Kidney (tissue), 14 donors: Measurements from ENCODE around the gene ZDHHC1. TPM values are rescaled to one million over a fixed set of nuclear protein-coding genes. Genes with fewer than 3 reads are reported as not detected.

Source experiments
- DNase-seq, 5 donors: peaks; one replicate each; pipeline ENCODE4 v3.0.0-alpha.2; 2013 to 2020
- FAIRE-seq: peaks from 2 replicates; lab custom pipeline; 2012; peaks lifted over from hg19 to GRCh38; lab: Jason Lieb, UNC
- H3K27ac ChIP-seq, 2 donors: one replicate each; pipeline ENCODE4 v1.7.0; 2013; ENCODE audit warnings: low read depth in 2 of 2, low read length in 2 of 2, inconsistent platforms in 1 of 2
- H3K27me3 ChIP-seq: one replicate; pipeline ENCODE4 v1.7.1; 2013; ENCODE audit warnings: low read length, inconsistent platforms; ENCODE audit not compliant: control insufficient read depth, insufficient read depth
- H3K36me3 ChIP-seq, 3 donors: one replicate each; pipeline versions ENCODE4 v1.7.0 to v1.7.1; 2013; ENCODE audit warnings: low read length in 3 of 3, control low read depth in 1 of 3, inconsistent platforms in 1 of 3; ENCODE audit not compliant: insufficient read depth in 3 of 3, control insufficient read depth in 2 of 3
- H3K4me1 ChIP-seq, 3 donors: one replicate each; pipeline versions ENCODE4 v1.7.0 to v1.7.1; 2013; ENCODE audit warnings: low read length in 3 of 3, inconsistent platforms in 1 of 3, low read depth in 1 of 3; ENCODE audit not compliant: control insufficient read depth in 2 of 3, insufficient read depth in 2 of 3
- H3K4me3 ChIP-seq, 3 donors: one replicate each; pipeline versions ENCODE4 v1.7.0 to v1.8.1; 2013; ENCODE audit warnings: low read length in 3 of 3, control low read depth in 1 of 3, inconsistent platforms in 1 of 3
- H3K9ac ChIP-seq, 3 donors: one replicate each; pipeline versions ENCODE4 v1.7.0 to v1.7.1; 2013; ENCODE audit warnings: low read length in 3 of 3, control low read depth in 1 of 3, inconsistent platforms in 1 of 3
- H3K9me3 ChIP-seq, 3 donors: one replicate each; pipeline versions ENCODE4 v1.7.0 to v1.7.1; 2013; ENCODE audit warnings: low read length in 3 of 3, control low read depth in 1 of 3, inconsistent platforms in 1 of 3; ENCODE audit not compliant: control insufficient read depth in 2 of 3, insufficient read depth in 1 of 3
- CTCF ChIP-seq: IDR thresholded peaks from 3 replicates; pipeline ENCODE4 v1.5.1; 2012; ENCODE audit warnings: mild to moderate bottlenecking, moderate library complexity, borderline replicate concordance; ENCODE audit not compliant: insufficient read depth; ENCODE audit errors: extremely low read depth
- intact Hi-C: fragments of 100-400 bp; cut with DNase I; formaldehyde crosslinking; loops from one replicate; pipeline ENCODE4 v1.11.1; 2022
- polyA plus RNA-seq: library from polyadenylated mRNA; stranded (reverse); fragments of 350-450 nt; fragmentation: Illumina TruSeq; extraction: RNeasy Lipid Tissue Mini Kit (QIAGEN cat#74804); gene quantifications from one replicate; pipeline ENCODE4 v1.2.3, GENCODE V29; 2014; ENCODE audit warnings: low read depth, low replicate concordance; ENCODE audit not compliant: insufficient read depth
- total RNA-seq: library from RNA; stranded (reverse); fragmentation: NEBNext Ultra II Directional; extraction: Animal tissue kit (Norgen Biotek cat#: 25700); gene quantifications from one replicate; pipeline ENCODE4 v1.2.1, GENCODE V29; 2021
- donor health status: control.
- donor health status: control.
- donor health status: control.
- donor health status: control.
- donor health status: control.
- donor health status: DM: yes; HTN: yes; CAD: no.
- donor health status: Normal renal cell carcinoma (clear cell type).

Gene ZDHHC1
- total and polyA plus RNA-seq, 2 donors from 2014 or later = 14.6 to 23.6 TPM

- peak overlapping the region; percentile 80 to 86 for H3K27ac ChIP-seq
- no peaks in the 10 kb centered on the region for H3K27me3 ChIP-seq
- FAIRE-seq (no peak), DNase-seq (no peak)
- no peak for TF ChIP-seq CTCF
- no peak overlapping the region for H3K4me3 ChIP-seq
- intact Hi-C loops = no loop called here
- H3K9ac ChIP-seq = no peak overlapping the region
- H3K36me3 ChIP-seq = no peaks in the 10 kb centered on the region
- peaks cover 0 to 12% (median 3%) of the 10 kb centered on the region in 3 donors for H3K4me1 ChIP-seq
- no peaks in the 10 kb centered on the region for H3K9me3 ChIP-seq
These were observed 12.2 kb downstream of the ZDHHC1 start for GRCh38 chr16:67403976-67404555.

GRCh38 chr16:67400901-67401300, 15.4 kb downstream of the ZDHHC1 start:
- intact Hi-C loops = no loop called here
- DNase-seq (no peak), FAIRE-seq (no peak)
- no peak overlapping the region for H3K9ac ChIP-seq
- H3K4me1 ChIP-seq = peaks cover 0 to 28% (median 3%) of the 10 kb centered on the region in 3 donors
- H3K36me3 ChIP-seq = no peaks in the 10 kb centered on the region
- H3K9me3 ChIP-seq = no peaks in the 10 kb centered on the region
- no peaks in the 10 kb centered on the region for H3K27me3 ChIP-seq
- no peak overlapping the region for H3K27ac ChIP-seq
- H3K4me3 ChIP-seq = no peak overlapping the region
- no peak for TF ChIP-seq CTCF

- Histone ChIP-seq H3K36me3 (no peaks in the 10 kb centered on the region), H3K27me3 (no peaks in the 10 kb centered on the region), H3K4me3 (no peak overlapping the region), H3K4me1 (peaks cover 0 to 25% (median 2%) of the 10 kb centered on the region in 3 donors), H3K27ac (no peak overlapping the region), H3K9ac (no peak overlapping the region), H3K9me3 (no peaks in the 10 kb centered on the region)
- intact Hi-C loops = no loop called here
- TF ChIP-seq CTCF = no peak
- FAIRE-seq = no peak
- peak in 1 of 5 donors; percentile 60 for DNase-seq
These were observed 16.2 kb downstream of the ZDHHC1 start for GRCh38 chr16:67399749-67400704.
